HPDE6-E6E7 (cell line): ENCODE results near the gene FZD10.

ENCODE experiments used
- DNase-seq: peaks from one replicate; pipeline ENCODE4 v3.0.0; 2011; ENCODE audit warnings: missing footprints; ENCODE audit errors: extremely low spot score

FZD10 gene, protein sequence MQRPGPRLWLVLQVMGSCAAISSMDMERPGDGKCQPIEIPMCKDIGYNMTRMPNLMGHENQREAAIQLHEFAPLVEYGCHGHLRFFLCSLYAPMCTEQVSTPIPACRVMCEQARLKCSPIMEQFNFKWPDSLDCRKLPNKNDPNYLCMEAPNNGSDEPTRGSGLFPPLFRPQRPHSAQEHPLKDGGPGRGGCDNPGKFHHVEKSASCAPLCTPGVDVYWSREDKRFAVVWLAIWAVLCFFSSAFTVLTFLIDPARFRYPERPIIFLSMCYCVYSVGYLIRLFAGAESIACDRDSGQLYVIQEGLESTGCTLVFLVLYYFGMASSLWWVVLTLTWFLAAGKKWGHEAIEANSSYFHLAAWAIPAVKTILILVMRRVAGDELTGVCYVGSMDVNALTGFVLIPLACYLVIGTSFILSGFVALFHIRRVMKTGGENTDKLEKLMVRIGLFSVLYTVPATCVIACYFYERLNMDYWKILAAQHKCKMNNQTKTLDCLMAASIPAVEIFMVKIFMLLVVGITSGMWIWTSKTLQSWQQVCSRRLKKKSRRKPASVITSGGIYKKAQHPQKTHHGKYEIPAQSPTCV

DNA sequence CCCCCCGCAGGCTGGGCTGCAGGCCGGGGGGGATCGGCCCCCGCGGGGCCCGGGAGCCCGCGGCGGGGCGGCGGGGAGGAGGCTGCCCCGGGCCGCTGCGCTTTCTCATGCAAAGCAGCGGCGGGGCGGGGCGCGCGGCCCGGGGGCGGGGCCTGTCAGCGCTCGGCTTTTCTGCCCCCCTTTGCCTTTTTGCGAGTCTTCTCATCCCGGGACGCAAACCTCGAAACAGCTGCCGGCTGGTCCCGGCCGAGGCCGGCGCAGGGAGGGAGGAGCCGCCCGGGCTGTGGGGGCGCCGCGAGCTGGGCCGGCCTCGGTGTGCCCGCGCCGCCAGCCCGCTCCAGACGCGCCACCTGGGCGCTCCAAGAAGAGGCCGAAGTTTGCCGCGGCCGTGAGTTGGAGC lies at the start of gene FZD10:
Gene FZD10 (plus strand): TSS at position 198 of the 400 bp plus-strand sequence. CDS start 479 bp downstream, outside the sequence.
- DNase-seq = no peak

DNA sequence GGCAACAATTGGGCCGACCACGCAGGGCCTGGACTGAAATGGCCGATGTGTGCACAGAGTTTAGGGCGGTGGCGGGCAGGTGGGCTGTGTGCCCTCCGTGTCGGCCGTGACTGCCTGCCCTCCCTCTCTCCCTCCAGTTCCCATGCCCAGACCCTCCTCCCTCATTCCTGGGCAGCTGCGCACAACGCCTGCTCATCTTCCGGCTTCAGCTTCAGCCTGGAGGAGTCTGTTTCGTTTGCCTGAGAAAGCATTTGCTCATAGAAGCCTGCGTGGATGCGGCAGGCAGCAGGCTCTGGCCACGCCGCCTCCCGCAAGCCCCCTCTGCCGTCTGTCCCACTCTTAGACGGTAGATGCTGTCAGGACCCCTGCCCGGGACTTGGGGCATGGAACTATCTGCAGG lies 47.3 kb upstream of the FZD10 start:
- no peak for DNase-seq

DNA sequence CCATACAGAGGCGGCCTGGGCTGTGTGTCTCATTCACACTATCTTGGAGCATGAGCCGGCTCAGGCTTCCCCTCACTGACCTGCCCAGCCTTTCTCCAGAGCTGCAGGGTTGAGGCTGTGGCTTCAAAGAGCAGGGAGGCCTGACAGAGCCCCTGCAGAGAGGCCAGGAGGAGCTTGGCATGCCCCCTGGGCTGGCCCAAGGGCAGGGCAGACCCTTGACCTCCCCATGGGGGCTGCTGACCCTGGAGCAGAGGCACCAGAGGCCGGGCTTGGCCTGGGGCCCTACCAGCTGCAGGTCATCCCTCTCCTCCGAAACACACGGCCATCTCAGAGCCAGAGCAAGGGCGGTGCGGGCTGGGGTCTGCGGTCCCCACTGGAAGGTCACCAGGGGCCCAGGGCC lies 46.6 kb upstream of the FZD10 start:
- no peak for DNase-seq

DNA sequence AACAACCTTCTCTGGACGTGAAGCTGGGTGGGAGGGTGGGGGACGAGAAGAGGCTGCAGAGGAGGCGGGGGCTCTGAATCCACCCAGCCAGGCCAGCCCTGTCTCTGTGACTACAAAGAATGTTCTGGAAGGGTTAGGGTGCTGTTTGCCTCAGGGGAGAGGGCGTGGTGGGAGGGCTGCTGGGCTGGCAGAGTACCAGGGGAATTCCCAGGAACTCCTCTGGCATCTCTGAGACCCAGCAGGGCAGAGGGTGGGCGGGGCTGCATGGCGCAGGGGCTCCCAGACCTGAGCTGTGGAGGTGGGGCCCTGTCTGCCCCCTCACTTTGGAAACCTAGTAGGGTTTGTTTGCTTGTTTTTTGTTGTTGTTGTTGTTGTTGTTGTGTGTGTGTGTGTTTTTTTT lies 45.5 kb upstream of the FZD10 start:
- DNase-seq = no peak

DNA sequence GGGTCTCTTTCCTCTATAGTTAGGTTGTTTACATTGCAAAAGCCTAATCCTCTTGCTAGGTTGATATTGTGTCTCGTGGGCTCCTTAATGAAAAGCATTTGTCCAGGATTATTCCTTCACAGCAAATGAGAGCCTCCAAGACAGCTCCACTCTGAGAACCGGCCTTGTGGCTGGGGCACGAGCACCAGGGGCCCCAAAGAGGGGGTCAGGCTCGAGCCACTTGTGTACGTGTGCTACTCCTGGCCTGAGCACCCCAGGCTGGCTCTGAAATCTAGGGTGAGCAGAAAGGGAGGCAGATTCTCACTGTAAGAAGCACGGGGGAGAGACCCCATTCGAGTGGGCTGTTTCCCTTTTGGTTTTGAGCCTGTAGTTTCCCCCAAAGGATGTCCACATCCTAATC lies 45.0 kb upstream of the FZD10 start:
- no peak for DNase-seq

DNA sequence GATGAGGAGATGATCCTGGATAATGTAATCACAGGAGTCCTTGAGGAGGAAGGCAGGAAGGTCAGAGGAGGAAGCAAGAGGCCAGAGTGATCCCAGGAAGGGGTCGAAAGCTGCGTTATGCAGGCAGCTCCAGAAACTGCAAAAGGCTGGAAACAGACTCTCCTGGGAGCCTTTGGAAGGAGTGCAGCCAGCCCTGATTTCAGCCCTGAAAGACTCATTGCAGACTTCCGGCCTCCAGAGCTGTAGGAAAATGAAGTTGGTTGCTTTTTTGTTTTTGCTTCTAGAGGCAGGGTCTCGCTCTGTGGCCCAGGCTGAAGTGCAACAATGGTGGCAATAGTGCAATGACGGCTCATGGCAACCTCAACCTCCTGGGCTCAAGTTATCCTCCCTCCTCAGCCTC lies 44.6 kb upstream of the FZD10 start:
- no peak for DNase-seq

DNA sequence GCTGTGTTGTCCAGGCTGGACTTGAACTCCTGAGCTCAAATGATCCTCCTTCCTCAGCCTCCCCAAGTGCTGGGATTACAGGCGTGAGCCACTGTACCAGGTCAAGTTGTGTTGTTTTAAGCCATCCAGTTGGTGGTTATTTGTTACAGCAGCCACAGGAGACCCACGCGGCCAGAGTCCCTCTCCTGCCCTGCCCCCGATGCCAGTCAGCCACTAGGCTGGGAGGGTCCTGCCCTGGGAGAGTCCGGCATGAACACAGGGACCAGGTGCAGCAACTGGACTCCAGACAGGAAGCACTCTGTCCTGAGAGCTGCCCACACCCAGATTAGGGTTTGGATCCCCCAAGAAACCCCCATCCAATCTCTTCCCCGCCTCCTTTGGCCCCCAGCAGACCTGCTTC lies 44.1 kb upstream of the FZD10 start:
- no peak for DNase-seq

DNA sequence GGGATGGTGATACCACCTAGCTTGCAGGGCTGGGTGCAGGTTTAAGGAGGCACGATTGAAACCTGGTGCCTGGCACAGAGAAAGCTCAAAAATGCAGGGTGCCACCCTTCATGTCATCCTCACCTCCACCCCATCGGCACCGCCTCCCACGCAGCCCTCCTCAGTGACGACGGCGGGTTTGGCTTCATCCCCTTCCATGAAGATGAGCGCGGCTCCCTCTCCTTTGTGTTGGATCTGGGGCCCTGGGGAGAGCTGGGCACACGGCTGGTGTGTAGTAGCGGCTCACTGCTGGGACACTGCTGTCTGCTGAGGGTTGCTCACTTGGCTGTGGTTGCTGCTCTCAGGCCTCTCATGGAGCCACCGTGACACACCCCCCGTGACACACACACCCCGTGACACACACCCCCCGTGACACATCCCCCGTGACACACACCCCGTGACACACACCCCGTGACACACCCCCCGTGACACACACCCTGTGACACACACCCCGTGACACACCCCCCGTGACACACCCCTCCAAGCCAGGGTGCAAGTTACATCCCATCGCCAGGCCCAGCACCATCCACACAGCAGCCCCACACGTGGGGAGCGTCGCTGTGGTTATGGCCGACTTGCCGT lies 42.9 kb upstream of the FZD10 start:
- no peak for DNase-seq

DNA sequence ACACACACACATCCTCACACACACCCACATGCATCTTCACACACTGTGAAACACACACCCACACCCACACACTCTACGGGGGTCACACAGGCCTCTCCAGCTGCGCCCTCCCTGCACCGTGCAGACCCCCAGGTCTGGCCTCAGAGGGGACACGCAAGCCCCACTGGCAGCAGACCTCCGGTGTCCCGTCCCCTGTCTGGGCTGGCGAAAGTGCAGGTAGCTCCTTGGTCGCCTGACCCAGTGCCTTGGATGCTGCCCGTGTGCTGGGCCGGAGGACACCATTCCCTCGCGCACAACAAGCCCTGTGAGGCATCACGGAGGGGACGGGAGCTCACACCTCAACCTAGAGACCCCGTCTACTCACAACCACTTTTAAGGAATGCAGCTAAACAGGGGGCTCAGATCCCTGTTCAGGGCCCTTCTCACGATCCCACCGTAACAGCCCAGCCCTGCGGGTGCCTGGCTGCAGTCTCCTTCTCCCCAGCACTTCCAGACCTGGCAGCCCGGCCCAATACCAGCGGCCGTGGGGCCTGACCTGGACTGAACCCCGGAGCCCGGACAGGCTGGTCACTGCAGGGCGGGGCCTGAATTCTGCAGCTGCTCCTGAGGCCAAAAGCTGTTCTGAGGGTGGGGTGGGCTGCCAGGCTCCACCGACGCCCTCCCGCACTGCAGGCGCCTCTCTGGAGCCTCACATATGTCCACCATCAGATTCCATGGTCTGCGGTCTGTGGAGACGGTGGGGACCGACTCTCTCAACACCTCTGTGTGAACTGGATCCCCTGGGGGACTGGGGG lies 42.1 kb upstream of the FZD10 start:
- DNase-seq = no peak

DNA sequence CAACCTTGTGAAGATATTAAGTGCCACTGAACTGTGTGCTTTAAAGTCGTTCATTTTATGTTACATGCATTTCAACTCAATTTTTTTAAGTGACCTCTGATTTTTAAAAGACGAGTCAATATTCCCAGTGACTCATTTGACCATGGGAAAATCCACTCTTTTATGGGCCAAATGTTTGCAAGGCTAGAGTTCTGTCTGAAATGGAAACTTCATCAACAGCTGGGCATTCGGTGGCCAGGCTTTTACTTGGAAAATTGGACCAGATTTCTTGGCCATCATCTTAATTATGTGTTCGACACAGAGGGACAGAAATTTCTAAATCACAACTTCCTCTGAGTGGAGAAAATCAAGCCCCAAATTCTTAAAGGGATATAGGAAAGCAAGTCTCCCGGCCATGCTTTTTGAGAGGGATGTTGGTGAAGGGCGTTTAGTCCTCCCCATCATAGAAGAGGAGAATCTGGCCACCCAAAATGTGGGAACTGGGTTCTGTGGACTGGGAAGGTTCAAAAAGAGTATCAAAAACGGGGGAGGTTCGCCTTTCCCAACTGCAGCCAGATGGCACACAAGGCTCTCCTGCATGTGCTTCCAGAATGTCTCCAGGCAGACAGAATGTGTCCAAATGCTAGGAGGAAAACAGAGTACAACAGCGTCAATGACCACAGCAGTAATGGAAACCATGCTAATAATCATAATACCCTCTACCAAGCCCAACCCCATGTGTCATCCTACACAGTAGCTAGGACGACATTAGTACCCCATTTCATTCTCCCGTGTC lies 40.9 kb upstream of the FZD10 start:
- no peak for DNase-seq

DNA sequence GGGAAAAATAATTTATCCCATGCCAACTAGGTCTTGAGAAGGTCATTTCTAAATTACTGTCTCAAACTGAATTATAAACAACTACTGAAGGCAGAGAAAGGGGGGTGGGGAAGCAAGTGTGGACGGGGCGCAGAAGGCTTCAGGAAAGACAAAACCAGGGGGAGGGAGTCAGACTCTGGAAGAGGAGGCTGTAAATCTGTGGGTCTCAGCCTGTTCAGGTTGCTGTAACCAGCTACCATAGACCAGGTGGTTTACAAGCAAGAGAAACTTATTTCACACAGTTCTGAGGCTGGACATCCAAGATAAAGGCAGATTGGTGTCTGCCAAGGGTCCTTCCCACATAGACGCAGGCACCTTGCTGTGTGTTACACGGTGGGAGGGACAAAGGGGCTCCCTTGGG lies 39.9 kb upstream of the FZD10 start:
- no peak for DNase-seq

DNA sequence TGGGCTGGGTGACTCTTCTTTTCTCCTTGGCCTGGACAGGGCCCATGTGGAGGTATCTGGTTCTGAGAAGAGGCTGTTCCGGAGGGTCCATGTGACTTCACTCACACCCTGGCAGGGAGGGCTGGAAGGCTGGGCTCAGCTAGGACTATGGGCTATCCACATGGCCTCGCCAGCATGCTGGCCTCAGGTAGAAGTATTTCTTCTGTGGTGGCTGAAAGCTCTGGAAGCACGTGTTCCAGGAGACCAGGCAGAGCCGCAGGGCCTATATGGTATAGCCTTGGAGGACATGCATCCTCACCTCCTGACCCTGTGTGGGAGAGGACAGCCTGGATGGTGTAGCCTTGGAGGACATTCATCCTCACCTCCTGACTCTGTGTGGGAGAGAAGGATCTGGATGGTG lies 38.2 kb upstream of the FZD10 start:
- no peak for DNase-seq

DNA sequence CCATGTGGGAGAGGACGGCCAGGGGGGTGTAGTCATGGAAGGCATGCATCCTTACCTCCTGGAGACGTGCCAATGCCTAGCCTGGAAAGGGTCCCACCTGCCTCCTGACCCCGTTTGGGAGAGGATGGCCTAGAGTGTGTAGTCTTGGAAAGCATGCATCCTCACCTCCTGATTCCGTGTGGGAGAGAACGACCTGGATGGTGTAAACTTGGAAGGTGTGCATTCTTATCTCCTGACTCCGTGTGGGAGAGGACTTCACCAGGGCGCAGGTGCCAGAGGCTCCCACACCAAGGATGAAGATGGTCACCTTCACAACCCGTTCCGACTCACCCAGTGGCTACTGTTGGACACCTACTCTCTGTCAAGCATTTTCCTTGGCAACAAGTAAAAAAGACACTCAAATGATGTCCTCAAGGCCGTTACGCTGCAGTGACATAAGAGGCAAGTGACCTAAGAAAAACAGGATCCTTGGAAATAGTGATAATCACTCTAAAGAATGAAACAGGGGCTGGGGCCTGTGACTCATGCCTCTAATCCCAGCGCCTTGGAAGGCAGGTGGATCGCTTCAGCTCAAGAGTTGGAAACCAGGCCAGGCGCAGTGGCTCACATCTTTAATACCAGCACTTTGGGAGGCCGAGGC lies 37.5 kb upstream of the FZD10 start:
- DNase-seq = no peak

DNA sequence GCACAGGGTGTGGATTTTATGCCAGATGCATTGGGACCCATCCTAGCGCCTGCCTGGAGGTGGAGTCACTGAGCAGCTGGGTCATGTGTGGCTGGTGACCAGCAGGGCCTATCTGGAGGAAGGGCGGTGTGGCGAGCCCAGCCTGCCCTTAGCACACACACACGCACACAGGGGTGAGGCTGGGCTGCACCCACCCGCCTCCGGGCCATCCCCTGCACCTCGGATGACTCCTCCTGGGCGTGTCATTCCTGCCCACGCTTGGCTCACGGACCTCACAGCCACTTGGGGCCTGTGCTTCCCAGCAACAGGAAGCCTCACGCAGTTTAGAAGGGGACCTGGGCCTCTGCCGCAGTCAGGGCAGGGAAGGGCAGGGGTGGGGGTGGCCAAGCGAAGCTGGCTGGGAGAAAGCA lies 36.2 kb upstream of the FZD10 start:
- DNase-seq = no peak

DNA sequence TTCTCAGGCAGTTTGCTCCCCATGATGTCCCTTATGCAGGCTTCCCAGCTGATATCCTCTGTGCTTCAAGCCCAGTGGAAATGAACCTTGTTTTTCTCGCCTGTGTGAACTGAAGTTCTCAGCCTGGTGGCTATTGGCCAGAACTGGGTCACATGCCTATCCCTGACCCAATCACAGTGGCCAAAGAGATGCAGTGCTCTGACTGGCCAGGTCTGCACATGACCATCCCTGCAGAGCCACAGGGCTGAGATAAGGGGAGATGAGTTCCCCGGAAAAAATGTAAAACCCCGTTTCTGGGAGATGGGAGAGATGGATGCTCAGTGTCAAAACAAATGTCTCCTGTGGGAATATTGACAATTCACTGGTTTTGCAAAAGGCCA lies 34.7 kb upstream of the FZD10 start:
- DNase-seq = no peak

DNA sequence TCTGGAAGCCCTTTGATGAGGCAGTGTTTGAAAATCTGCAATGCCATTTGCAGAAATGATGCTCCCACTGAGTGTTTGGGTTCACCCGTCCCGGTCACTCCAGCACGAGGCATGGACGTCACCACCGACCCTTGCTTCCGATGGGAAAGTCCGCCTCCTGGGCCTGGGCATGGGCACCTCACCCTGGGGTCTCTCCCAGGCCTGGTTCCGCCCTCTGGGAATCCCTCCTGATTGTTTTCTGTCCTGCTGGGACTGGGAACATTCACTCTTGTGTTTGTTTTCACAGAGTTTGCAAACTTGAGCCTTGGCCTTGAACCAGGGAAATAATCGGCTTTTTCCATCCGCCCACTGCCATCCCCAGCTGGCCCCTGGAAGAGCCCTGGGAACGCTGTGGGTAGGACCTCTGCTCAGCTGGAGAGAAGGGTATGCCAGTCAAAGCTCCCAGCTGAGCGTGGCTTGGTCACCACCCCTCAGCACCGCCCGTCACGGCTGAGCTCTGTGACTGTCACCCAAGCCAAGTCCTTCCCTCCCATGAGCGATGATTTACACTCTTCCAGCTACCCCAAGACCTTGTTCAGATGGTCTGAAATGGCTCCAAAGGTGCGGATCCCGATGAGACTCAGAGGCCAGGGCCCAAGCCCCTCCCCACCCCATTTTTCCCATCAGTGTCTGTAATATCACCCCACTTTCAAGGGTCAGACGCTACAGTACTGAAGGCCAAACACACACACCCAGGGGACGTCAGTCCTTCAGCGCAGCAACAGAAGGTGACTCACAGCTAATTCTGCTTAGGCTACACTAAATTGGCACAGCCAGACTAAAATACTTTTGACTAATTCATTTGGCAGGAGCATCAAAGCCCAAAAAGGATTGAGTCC lies 34.1 kb upstream of the FZD10 start:
- DNase-seq = no peak

DNA sequence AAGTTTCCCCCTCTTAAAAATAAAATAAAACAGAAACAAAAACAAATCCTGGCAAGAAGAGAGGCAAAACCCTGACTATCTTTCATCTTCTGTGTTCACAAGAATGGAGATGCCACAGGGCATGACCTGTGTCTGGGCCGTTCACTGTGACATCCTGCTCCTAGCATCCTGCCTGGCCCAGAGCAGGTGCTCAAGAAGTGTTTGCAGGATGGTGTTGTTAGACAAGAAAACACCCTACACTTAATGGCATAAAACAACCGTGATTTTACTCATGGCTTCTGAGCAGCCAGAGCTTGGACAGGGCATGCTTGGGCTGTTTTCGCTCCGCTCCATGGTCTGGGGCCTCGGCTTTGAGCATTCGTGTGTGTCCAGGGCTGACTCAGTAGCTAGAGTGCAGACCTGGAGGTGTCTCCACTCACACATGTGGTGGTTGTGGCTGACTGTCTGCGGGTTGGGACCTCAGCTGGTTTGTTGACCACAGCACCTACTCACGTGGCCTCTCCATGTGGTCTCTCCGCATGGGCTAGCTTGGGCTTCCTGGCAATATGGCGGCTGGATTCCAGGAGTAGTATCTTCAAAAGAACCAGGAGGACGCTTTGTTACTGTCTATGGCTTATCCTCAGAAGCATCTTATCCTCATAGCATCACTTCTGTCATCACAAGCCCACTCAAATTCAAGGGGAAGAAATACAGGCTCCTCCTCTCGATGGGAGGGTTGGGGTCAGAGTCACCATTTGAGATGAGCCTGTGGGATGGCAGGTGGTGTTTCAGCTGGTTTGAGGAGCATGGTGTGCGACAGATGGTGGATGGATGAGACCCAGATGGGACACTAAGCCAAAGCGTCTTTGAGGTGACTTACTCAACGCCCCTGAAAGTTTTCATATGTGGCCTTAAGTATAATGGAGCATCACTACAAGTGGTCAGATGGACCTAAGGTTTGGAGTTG lies 33.2 kb upstream of the FZD10 start:
- DNase-seq = no peak

DNA sequence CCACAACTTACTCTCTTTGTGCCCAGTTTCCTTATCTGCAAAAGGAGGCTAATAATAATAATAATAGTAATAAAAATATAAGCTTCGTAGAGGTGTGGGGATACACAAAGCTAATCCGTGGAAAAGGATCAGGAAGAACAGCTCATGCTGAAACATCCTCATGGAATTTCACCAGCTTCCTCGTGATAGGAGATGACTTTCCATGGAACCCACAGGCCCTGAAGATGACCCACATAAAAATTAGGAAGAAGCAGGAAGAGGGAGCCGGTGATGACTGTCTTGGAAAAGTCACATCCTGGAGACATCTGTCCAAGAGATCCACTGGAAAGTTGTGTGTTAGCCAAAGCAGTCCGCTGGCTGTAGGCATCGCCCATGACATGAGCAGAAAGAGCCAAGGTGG lies 31.9 kb upstream of the FZD10 start:
- DNase-seq = no peak

DNA sequence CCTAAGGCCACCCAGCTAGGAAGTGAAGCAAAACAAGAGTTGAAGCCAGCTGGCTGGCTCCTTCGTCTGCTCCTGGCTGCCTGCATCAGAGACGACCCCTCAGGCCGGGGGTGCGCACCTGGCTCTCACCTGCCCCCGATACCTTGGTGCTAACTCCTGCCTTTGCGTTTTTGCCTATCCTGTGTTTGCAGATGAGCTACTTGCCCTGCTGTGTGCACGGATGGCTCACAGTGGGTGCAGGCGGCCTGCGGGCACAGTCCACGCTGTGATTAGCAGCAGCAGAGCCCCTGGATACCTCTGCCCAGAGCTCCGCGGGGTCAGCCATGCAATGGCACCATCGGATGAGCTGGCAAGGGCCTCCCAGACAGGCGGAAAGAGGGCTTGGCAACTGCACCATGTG lies 31.2 kb upstream of the FZD10 start:
- DNase-seq = no peak
